GM18907 (cell line): ENCODE data around the gene CACNA2D2.

Source experiments
- ATAC-seq: cut with Tn5 transposase; IDR thresholded peaks from one replicate; pipeline ENCODE4 v1.9.1; 2021; ENCODE audit warnings: mild to moderate bottlenecking, moderate library complexity; ENCODE audit not compliant: unreplicated experiment

Gene CACNA2D2

GRCh38 chr3:50502584-50503423 is 630 bp downstream of the CACNA2D2 start:
- ATAC-seq = no peak

GRCh38 chr3:50502225-50502583 is 1.2 kb downstream of the CACNA2D2 start:
- no peak for ATAC-seq

DNA sequence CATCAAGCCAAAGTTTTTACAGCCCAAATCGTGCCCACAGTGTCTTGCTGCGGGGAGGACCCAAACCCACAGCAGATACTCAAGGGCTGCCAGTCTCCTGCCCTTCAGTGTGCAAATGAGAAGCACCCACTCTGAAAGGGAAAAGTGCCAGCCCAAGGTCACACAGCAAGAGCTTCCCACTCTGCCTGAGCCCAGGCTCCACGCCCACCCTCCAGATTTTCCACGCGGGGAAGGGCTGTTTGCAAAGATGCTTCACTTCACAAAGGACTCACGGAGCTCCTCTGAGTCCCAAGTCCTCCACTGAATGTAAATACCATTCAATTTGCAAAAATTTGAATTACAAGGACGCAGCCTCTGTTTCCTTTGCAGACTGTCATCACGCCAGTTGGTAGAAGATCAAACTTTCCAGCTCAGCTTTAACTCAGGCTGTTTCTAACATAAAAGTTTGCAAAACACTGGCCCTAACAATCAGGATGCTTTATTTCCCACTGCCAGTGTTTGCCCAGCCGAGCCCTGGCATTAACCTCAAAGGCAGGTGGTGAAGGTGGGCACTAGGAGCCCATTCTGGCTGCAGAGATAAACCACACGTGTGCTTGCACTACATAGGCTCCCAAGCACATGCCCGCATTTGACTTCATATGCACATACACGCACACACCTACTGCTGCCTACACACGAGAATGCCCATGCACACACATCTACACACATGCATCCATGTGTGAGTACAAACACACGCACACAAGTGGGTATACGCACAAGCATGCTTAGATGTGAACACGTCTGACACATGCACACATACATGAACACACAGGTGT is 7.6 kb downstream of the CACNA2D2 start:
- ATAC-seq = no peak

DNA sequence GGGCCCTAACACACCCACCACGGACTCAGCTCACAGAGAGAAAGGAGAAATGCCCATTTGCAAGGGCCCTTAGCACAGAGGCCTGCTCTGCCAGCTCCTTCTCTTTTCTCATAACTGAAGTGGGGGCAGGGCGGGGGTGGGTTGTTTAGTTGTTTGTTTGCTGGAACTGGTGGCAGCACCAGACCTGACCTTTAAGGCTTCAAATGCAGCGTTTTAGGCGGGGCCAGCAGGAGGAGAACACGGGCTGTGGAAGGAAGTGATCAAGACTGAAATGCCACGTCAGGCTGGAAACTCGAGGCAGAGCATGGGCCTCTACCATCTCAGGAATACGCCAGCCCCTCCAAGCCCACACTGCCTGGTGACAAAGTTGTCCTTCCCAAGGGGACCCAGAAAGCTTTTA is 9.3 kb downstream of the CACNA2D2 start:
- no peak for ATAC-seq

- ATAC-seq = no peak
Observed at GRCh38 chr3:50493623-50494022, 9.8 kb downstream of the CACNA2D2 start.

DNA sequence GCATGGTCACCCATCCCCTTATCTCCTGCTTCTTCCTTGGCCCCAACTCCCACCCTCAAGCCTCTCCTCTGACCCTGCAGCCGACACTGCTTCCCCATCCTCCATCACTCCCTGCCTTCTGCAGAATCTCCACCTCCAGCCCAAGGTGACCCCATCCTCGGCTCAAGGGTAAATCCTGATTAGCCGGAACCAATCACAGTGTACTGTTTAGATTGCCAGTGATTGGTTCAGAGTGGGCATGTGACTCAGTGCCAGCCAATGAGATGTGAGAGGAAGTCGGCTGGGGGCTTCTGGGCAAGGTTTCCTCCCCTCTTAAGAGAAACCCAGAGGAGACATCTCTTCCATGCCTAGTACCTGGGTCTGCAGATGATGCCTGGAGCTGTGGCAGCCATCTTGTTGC is 10.3 kb downstream of the CACNA2D2 start:
- ATAC-seq = no peak

- ATAC-seq = no peak
Observed at GRCh38 chr3:50491023-50491422, 12.4 kb downstream of the CACNA2D2 start.

DNA sequence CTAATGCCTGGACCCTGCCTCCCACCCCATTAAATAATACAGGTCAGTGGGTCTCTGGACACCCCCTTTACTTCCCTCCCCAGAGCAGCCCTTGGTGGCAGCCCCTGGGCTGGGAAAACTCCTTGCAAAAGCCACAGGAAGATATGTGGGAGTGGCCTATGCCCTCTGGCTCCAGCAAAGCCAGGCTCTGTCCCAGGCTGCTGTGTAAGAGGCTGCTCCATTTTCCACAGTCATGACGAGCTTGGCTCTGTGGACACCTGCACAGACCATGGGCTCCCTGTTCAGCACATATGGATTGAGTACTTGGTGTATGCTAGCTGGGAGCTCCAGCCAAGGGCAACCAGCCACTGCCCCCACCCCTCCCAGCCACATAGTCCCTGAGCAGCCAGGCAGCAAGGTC is 13.0 kb downstream of the CACNA2D2 start:
- ATAC-seq = no peak

DNA sequence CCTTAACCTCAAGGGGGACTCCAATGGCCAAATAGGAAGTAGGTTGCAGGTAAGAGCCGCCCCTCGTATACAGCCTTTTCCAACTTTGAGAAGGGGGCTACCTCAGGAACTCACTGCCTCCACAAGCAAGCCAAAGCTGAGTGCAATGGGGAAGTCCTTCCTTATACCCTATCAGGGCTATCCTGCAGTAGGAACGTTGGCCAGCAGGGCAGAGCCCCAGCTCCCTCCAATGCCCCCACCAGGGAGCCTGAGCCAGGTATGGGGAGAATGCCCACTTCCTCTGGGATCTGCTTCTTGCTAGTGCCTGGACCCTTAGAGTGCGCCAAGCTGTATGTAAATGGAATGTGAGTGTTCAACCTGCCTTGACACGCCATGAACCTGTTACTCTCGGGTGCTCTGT is 16.3 kb downstream of the CACNA2D2 start:
- ATAC-seq = no peak

- ATAC-seq = no peak
Observed at GRCh38 chr3:50486219-50486888, 17.1 kb downstream of the CACNA2D2 start.

DNA sequence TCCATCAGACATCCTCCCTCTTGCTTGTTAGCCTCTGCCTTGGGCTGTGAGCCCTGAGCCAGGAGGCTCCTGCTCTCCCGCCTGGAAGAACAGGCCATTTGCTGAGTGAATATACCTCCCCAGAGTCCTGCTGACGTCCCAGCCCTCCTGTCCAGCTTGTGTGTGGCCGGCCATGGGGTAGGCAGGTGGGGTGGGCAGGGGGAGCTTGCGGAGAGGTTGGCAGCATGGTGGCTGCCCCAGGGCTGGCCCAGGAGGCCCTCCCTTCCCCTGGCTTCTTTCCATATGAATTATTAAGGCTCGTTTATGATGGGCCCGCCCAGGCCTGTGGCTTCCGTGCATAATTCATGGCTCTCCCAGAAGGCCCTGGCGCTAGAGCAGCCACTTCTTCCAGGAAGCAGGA is 18.7 kb downstream of the CACNA2D2 start:
- no peak for ATAC-seq

DNA sequence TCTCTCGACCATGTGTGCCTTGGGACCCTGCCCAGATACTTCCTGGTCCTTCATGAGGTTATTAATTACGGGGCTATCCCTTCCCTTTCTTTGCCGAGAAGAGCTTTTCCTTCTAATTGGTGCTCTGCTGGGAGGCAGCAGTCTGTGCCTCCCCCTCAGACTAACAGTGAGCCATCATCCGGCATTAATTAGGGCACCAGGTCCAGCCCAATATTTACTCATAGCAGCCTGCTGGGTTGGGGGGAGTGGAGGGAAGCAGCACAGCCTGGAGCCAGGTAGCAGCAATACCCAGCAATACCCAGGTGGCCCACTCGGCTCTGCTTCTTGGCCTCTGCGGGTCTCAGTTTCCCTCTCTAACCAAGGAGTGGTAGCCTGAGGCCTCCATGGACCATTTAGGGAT is 20.1 kb downstream of the CACNA2D2 start:
- ATAC-seq = no peak

GRCh38 chr3:50481992-50482391 is 21.4 kb downstream of the CACNA2D2 start:
- no peak for ATAC-seq

GRCh38 chr3:50480471-50480870 is 23.0 kb downstream of the CACNA2D2 start:
- no peak for ATAC-seq

DNA sequence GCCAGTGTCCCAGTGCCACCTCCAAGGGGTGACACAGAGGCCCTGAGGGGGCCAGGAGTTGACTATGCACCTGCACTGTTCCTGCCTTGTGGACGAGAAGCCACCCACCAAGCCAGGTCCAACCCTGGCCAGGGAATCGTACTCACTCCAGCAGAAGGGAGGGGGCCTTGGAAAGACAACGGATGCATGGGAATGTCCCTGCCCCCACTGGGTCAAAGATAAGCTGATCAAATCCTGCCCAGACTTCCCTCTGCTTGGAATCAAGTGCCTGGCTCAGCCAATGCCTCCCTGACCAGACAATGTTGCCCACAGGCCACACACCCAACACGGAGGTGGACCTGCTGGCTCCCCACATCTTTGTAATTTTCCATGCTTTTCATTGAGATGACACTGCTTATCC is 23.9 kb downstream of the CACNA2D2 start:
- no peak for ATAC-seq

DNA sequence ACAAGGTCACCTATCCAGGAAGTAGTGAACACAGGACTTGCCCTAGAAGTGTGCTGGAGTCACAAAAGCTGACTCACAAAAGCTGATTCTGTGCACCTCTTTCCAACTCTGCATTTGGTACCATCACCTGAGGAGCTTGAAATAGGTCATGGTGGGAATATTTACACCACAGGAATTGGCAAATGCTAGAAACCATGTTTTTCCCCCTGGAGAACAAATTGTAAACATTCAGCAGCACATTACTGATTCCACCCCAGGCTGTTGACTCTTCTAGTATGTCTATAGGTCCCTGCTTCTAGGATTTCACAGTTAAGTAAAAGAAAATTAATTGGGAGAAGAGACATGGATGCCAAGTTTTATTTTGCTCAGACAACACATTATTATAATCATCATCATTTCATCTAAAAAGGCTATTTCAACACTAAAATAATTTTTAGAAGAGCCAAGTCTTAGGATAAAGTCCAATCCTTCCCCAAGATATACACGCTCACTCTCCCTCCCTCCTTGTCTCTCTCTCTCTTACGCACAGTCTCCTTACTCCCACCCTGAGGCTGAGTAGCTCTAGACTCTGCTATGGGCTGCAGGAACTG is 24.7 kb downstream of the CACNA2D2 start:
- ATAC-seq = no peak

- ATAC-seq = no peak
Observed at GRCh38 chr3:50478051-50478450, 25.4 kb downstream of the CACNA2D2 start.

- no peak for ATAC-seq
Observed at GRCh38 chr3:50475348-50475747, 28.1 kb downstream of the CACNA2D2 start.

DNA sequence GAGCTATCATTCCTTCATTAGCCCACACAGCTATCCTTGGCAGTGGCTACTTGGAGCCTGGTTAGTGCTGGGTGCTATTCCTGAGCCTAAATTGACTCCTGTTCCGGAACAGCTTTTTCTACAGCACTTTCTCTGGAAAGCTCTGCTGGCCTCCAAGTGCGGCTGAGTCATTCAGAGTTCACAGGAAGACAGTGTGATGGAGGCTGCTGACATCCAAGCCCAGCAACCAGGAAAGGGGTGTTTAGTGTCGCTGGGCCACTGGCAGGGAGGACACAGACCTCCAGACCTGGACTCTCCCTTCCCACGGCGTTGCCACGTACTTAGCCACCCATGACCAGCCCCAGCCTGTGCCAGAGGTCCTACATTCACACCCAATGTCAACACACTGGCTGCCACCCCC is 28.7 kb downstream of the CACNA2D2 start:
- no peak for ATAC-seq

DNA sequence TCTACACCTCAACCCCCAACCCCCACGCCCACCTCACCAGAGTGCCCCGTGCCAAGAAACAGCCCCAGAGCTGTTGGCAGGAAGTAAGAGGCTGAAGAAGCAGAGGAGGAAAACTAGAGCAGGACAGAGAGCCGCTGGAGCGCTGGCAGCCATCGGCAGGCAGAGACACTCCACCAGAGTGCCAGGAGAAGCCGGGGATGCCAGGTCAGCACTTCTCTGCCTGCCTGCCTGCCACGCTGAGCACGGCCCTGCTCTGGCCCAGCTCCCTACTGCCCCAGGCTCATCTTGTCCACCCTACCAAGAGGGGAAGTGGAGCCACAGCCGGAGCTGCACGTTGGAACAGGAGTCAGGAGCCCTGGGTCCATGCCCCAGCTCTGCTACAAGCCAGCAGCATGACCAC is 29.7 kb downstream of the CACNA2D2 start:
- no peak for ATAC-seq

- no peak for ATAC-seq
Observed at GRCh38 chr3:50472958-50473357, 30.5 kb downstream of the CACNA2D2 start.
